GM12878 (cell line): Measurements from ENCODE around the gene DYTN. TPM values are rescaled to one million over a fixed set of nuclear protein-coding genes. Genes with fewer than 3 reads are reported as not detected.

Experiments
- ATAC-seq: fragments of 200-7000 bp; cut with Tn5 transposase; 3 replicates; pipeline ENCODE4 v1.9.1; 2020; ENCODE audit warnings: mild to moderate bottlenecking, moderate library complexity
- BruUV-seq: library from RNA; stranded (reverse); fragments of 400-500 nt; replicated peaks from 2 replicates; lab custom pipeline; 2021; lab: Mats Ljungman, UMichigan
- CTCF ChIA-PET: fragments of 300-600 bp; sonication (Branson Sonifier 250); formaldehyde crosslinking; extraction: SDS; loops from one replicate; lab custom pipeline; 2021; ENCODE audit warnings: inconsistent platforms; lab: Yijun Ruan, JAX
- POLR2A ChIA-PET: fragments of 350-600 bp; formaldehyde crosslinking; extraction: SDS; loops from one replicate; lab custom pipeline; 2021; ENCODE audit warnings: inconsistent platforms; lab: Charles Lee
- RAD21 ChIA-PET: fragments of 300-600 bp; sonication (Branson Sonifier 250); formaldehyde crosslinking; loops from one replicate; lab custom pipeline; 2023; ENCODE audit warnings: antibody characterized with exemption; ENCODE audit not compliant: unreplicated experiment; lab: Charles Lee
- SMC1A ChIA-PET: fragments of 300-600 bp; sonication (Branson Sonifier 250); formaldehyde crosslinking; loops from one replicate; lab custom pipeline; 2023; ENCODE audit not compliant: unreplicated experiment, uncharacterized antibody; lab: Charles Lee
- DNase-seq: peaks from one replicate; pipeline ENCODE4 v3.0.0-alpha.2; 2011; ENCODE audit warnings: low read depth, low spot score
- FAIRE-seq: peaks from 3 replicates; lab custom pipeline; 2011; peaks lifted over from hg19 to GRCh38; lab: Jason Lieb, UNC
- H2AFZ ChIP-seq: 2 replicates; pipeline ENCODE4 v1.6.0; 2011; ENCODE audit warnings: low read depth, low read length, control low read depth; ENCODE audit not compliant: control insufficient read depth
- H3K27ac ChIP-seq: 2 replicates; pipeline ENCODE4 v1.5.1; 2011; ENCODE audit warnings: control low read depth; ENCODE audit not compliant: control insufficient read depth, insufficient read depth
- H3K27me3 ChIP-seq, 2 experiments: replicated peaks in 1 of 2; 2 replicates each; pipeline versions ENCODE4 v1.6.0 to v1.6.1; 2011; ENCODE audit warnings: low read length in 1 of 2; ENCODE audit not compliant: control insufficient read depth in 2 of 2, insufficient read depth in 2 of 2
- H3K36me3 ChIP-seq, 2 experiments: 2 replicates each; pipeline ENCODE4 v1.5.1; 2011; ENCODE audit warnings: low read length in 1 of 2; ENCODE audit not compliant: control insufficient read depth in 2 of 2, insufficient read depth in 2 of 2
- H3K4me1 ChIP-seq: 2 replicates; pipeline ENCODE4 v1.6.1; 2011; ENCODE audit warnings: mild to moderate bottlenecking, low read length, moderate library complexity, mixed read lengths; ENCODE audit not compliant: control insufficient read depth, insufficient read depth
- H3K4me2 ChIP-seq: 2 replicates; pipeline ENCODE4 v1.6.0; 2011; ENCODE audit warnings: control low read depth; ENCODE audit not compliant: control insufficient read depth, insufficient read depth
- H3K4me3 ChIP-seq: fragments of 200-600 bp; sonication (generic); 2 replicates; pipeline ENCODE4 v1.5.1; 2016
- H3K79me2 ChIP-seq: 2 replicates; pipeline ENCODE4 v1.6.0; 2011; ENCODE audit warnings: low read length; ENCODE audit not compliant: control insufficient read depth, insufficient read depth
- H3K9ac ChIP-seq: 2 replicates; pipeline ENCODE4 v1.8.0; 2011; ENCODE audit warnings: low read length, control low read depth, mixed read lengths; ENCODE audit not compliant: control insufficient read depth, insufficient read depth
- H3K9me3 ChIP-seq: replicated peaks from 3 replicates; pipeline ENCODE4 v1.5.1; 2011; ENCODE audit warnings: mild to moderate bottlenecking, low read length; ENCODE audit not compliant: control insufficient read depth, insufficient read depth
- H4K20me1 ChIP-seq: 2 replicates; pipeline ENCODE4 v1.6.0; 2011; ENCODE audit not compliant: control insufficient read depth, insufficient read depth
- CREM ChIP-seq: IDR thresholded peaks from 2 replicates; pipeline ENCODE4 v1.6.1; 2014; ENCODE audit warnings: antibody characterized with exemption, low read depth
- HSF1 ChIP-seq: fragments of 150-350 bp; IDR thresholded peaks from 2 replicates; pipeline ENCODE4 v1.6.1; 2014; ENCODE audit warnings: mild to moderate bottlenecking, low read depth, low read length
- SKIL ChIP-seq: fragments of 450-650 bp; IDR thresholded peaks from 2 replicates; pipeline ENCODE4 v1.6.1; 2017; ENCODE audit warnings: mild to moderate bottlenecking, low read depth, inconsistent platforms; ENCODE audit not compliant: poor library complexity, severe bottlenecking
- SP1 ChIP-seq: IDR thresholded peaks from one replicate; pipeline ENCODE4 v1.6.1; 2011; ENCODE audit warnings: low read depth, low read length
- SRF ChIP-seq, 2 experiments: IDR thresholded peaks; 2 replicates each; pipeline ENCODE4 v1.6.1; 2011; ENCODE audit warnings: low read depth in 2 of 2, low read length in 2 of 2, mild to moderate bottlenecking in 1 of 2, moderate library complexity in 1 of 2
- WGBS: methylation state at CpG from one replicate; pipeline ENCODE4 v1.1.6; 2016; ENCODE audit warnings: low lambda C conversion rate; ENCODE audit not compliant: insufficient replicate concordance, insufficient coverage; ENCODE audit errors: missing lambda C conversion rate; 5-methylcytosine and 5-hydroxymethylcytosine counted together
- in situ Hi-C: fragments of 300-500 bp; cut with MboI; formaldehyde crosslinking; loops from 9 replicates; pipeline ENCODE4 v1.14.3; 2018; ENCODE audit warnings: mixed read lengths
- intact Hi-C: fragments of 100-400 bp; cut with micrococcal nuclease; formaldehyde crosslinking; loops from one replicate; pipeline ENCODE4 v1.14.2; 2022; ENCODE audit not compliant: unreplicated experiment
- polyA plus RNA-seq, 11 experiments: library from polyadenylated mRNA; depleted of rRNA in 4 of 11; unstranded in 6 of 11; stranded (reverse) in 5 of 11; fragments of >200 nt; fragmentation: Nextera tagmentation in 4 of 11; fragmentation: Illumina TruSeq in 1 of 11; extraction: Ambion mirVana in 4 of 11; extraction: Trizol in 1 of 11; gene quantifications; 1 replicate in 1 of 11; 2 replicates in 10 of 11; pipeline versions ENCODE4 v1.2.1 to v1.2.3, GENCODE V29; 2011 to 2016; ENCODE audit warnings: inconsistent platforms in 2 of 11, missing spikeins in 2 of 11, low read depth in 1 of 11
- total RNA-seq, 4 experiments: library from RNA; depleted of rRNA in 3 of 4; stranded (reverse); fragments of >200 nt in 3 of 4; fragmentation: Illumina TruSeq in 1 of 4; extraction: Trizol in 1 of 4; gene quantifications; 2 replicates each; pipeline versions ENCODE4 v1.2.1 to v1.2.3, GENCODE V29; 2013 to 2021
- TF ChIP-seq, protein P1 (sequence below): IDR thresholded peaks from 2 replicates; pipeline ENCODE4 v1.6.1; 2012; ENCODE audit warnings: improper control_type of control experiment, low read depth, low read length; ENCODE audit not compliant: insufficient replicate concordance
- TF ChIP-seq, protein P2 (sequence below): fragments of 450-650 bp; formaldehyde crosslinking; IDR thresholded peaks from 2 replicates; pipeline ENCODE4 v1.4.0; 2022; ENCODE audit warnings: mild to moderate bottlenecking, moderate library complexity

The DYTN gene
- total and polyA plus RNA-seq, 10 of the 15 experiments (the other 5 are each of a cell fraction or from before 2014, with no cell fraction given): 0.02 to 0.32 (median 0.09) TPM; not detected in 3

DNA sequence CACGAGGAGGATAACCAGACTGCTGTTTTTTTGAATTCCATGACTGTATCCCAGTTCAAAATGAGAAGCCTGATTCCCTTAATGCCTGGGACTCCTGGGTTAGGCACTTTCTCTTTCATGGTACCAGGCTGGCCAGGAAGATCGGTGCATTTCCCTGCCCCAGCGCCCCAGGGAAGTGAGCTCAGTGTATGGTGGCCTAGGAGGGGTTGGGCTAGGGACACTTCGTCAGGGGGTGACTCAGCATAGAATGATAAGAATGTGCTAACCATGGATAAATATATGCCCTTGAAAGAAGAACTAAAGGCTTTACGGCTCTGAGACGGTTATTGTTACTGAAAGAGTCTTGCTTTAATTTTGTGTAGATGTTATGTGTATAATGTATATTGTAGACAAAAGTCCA is 103.4 kb downstream of the DYTN start (continued):
- TF ChIP-seq, protein P1, sequence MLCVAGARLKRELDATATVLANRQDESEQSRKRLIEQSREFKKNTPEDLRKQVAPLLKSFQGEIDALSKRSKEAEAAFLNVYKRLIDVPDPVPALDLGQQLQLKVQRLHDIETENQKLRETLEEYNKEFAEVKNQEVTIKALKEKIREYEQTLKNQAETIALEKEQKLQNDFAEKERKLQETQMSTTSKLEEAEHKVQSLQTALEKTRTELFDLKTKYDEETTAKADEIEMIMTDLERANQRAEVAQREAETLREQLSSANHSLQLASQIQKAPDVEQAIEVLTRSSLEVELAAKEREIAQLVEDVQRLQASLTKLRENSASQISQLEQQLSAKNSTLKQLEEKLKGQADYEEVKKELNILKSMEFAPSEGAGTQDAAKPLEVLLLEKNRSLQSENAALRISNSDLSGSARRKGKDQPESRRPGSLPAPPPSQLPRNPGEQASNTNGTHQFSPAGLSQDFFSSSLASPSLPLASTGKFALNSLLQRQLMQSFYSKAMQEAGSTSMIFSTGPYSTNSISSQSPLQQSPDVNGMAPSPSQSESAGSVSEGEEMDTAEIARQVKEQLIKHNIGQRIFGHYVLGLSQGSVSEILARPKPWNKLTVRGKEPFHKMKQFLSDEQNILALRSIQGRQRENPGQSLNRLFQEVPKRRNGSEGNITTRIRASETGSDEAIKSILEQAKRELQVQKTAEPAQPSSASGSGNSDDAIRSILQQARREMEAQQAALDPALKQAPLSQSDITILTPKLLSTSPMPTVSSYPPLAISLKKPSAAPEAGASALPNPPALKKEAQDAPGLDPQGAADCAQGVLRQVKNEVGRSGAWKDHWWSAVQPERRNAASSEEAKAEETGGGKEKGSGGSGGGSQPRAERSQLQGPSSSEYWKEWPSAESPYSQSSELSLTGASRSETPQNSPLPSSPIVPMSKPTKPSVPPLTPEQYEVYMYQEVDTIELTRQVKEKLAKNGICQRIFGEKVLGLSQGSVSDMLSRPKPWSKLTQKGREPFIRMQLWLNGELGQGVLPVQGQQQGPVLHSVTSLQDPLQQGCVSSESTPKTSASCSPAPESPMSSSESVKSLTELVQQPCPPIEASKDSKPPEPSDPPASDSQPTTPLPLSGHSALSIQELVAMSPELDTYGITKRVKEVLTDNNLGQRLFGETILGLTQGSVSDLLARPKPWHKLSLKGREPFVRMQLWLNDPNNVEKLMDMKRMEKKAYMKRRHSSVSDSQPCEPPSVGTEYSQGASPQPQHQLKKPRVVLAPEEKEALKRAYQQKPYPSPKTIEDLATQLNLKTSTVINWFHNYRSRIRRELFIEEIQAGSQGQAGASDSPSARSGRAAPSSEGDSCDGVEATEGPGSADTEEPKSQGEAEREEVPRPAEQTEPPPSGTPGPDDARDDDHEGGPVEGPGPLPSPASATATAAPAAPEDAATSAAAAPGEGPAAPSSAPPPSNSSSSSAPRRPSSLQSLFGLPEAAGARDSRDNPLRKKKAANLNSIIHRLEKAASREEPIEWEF: no peak

DNA sequence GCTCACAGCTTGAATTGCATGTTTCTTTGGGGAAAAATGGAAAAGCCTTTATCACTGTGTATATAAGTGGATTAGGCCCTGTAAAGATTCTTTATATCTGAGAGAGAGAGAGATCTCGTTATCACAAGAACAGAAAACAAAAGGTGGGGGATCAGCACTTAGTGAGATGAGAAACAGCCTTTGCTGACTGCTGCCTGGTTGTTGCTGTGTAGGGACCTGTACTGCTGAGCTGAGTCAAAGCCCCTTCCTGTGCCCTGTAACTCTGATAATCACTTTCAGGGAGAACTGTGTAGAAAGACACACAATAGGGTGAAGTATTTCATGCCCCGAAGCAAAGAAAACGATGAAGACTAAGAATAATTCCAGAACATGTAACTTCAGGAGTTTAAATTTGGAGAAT is 106.5 kb downstream of the DYTN start:
- ATAC-seq: no peak; the same call in 2 of the 3 replicates
- in situ Hi-C loops: no loop called here
- RAD21 ChIA-PET: no interaction called here

More for the DNA sequence above, 106.5 kb downstream of the DYTN start:
- DNase-seq: no peak
- Histone ChIP-seq H3K4me2 (no peak overlapping the region), H4K20me1 (no peaks in the 10 kb centered on the region), H3K9me3 (no peaks in the 10 kb centered on the region)
- SMC1A ChIA-PET: interaction anchor here (0.7 to 0.9 kb wide), 2 partner anchors 9 to 60 kb away, joined by 3 to 4 read pairs; no protein-coding TSS in a partner anchor
- no peak for TF ChIP-seq SRF (IDR thresholded peaks at IDR 0.05; ENCODE audit: low read depth in 2 of 2, low read length in 2 of 2)
- no peak for TF ChIP-seq CREM
- no peak for TF ChIP-seq SKIL
- TF ChIP-seq HSF1: no peak
- TF ChIP-seq SP1: no peak
- TF ChIP-seq, protein P2, sequence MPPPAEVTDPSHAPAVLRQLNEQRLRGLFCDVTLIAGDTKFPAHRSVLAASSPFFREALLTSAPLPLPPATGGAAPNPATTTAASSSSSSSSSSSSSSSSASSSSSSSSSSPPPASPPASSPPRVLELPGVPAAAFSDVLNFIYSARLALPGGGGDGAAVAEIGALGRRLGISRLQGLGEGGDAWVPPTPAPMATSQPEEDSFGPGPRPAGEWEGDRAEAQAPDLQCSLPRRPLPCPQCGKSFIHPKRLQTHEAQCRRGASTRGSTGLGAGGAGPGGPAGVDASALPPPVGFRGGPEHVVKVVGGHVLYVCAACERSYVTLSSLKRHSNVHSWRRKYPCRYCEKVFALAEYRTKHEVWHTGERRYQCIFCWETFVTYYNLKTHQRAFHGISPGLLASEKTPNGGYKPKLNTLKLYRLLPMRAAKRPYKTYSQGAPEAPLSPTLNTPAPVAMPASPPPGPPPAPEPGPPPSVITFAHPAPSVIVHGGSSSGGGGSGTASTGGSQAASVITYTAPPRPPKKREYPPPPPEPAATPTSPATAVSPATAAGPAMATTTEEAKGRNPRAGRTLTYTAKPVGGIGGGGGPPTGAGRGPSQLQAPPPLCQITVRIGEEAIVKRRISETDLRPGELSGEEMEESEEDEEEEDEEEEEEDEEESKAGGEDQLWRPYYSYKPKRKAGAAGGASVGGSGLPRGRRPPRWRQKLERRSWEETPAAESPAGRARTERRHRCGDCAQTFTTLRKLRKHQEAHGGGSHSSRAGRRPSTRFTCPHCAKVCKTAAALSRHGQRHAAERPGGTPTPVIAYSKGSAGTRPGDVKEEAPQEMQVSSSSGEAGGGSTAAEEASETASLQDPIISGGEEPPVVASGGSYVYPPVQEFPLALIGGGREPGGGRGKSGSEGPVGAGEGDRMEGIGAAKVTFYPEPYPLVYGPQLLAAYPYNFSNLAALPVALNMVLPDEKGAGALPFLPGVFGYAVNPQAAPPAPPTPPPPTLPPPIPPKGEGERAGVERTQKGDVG (CRISPR knock-in tag): no peak
- TF ChIP-seq, all 136 proteins: peak for 0
- BruUV-seq: no TSS peak
- intact Hi-C loops: no loop called here
- POLR2A ChIA-PET: no interaction called here
- Histone ChIP-seq H3K27me3 (no peaks in the 10 kb centered on the region), H3K4me3 (no peak overlapping the region), H3K9ac (no peak overlapping the region), H2AFZ (no peak overlapping the region), H3K36me3 (no peaks in the 10 kb centered on the region), H3K27ac (no peak overlapping the region), H3K4me1 (no peaks in the 10 kb centered on the region), H3K79me2 (no peaks in the 10 kb centered on the region)
- WGBS: 40% methylated on average over 3 of the region's 3 CpGs
- FAIRE-seq: no peak
- CTCF ChIA-PET: no interaction called here
